ENCODE results near the gene KIF23. TPM values are rescaled to one million over a fixed set of nuclear protein-coding genes. Genes with fewer than 3 reads are reported as not detected.

The KIF23 gene
- total RNA-seq, 1 donor from 2014 or later: 1.3 TPM

- Histone ChIP-seq H3K36me3 (no peaks in the 10 kb centered on the region), H3K27me3 (ENCODE audit: low read depth) (no peaks in the 10 kb centered on the region), H3K4me1 (peaks cover 12% of the 10 kb centered on the region), H3K27ac (no peak overlapping the region), H3K4me3 (no peak overlapping the region), H3K9me3 (no peaks in the 10 kb centered on the region)
- intact Hi-C loops (cut with DNase I): no loop called here
- DNase-seq (no peak), ATAC-seq (no peak)
- no peak for TF ChIP-seq CTCF (IDR thresholded peaks at IDR 0.05)
These were observed 60.1 kb downstream of the KIF23 start for GRCh38 chr15:69474291-69474690.

GRCh38 chr15:69474846-69475455 lies 60.8 kb downstream of the KIF23 start:
- no peak for ATAC-seq
- no peaks in the 10 kb centered on the region for H3K9me3 ChIP-seq
- DNase-seq: no peak
- no peak for TF ChIP-seq CTCF (IDR thresholded peaks at IDR 0.05)
- no peaks in the 10 kb centered on the region for H3K36me3 ChIP-seq
- intact Hi-C loops (cut with DNase I): no loop called here
- H3K4me3 ChIP-seq: no peak overlapping the region
- no peaks in the 10 kb centered on the region for H3K27me3 ChIP-seq (ENCODE audit: low read depth)
- H3K27ac ChIP-seq: no peak overlapping the region
- peaks cover 6% of the 10 kb centered on the region for H3K4me1 ChIP-seq

- Histone ChIP-seq H3K27ac (no peak overlapping the region), H3K36me3 (no peaks in the 10 kb centered on the region), H3K9me3 (no peaks in the 10 kb centered on the region), H3K4me3 (no peak overlapping the region), H3K27me3 (ENCODE audit: low read depth) (no peaks in the 10 kb centered on the region), H3K4me1 (peaks cover 6% of the 10 kb centered on the region)
- peak; percentile 89 to 92 for ATAC-seq
- peak; percentile 97 for TF ChIP-seq CTCF (IDR thresholded peaks at IDR 0.05)
- DNase-seq: peak; percentile 82
- intact Hi-C loops (cut with DNase I): no loop called here
These were observed 61.7 kb downstream of the KIF23 start for GRCh38 chr15:69475769-69476358.

- Histone ChIP-seq H3K9me3 (no peaks in the 10 kb centered on the region), H3K36me3 (no peaks in the 10 kb centered on the region), H3K27me3 (ENCODE audit: low read depth) (no peaks in the 10 kb centered on the region), H3K4me3 (no peak overlapping the region), H3K4me1 (peaks cover 6% of the 10 kb centered on the region), H3K27ac (no peak overlapping the region)
- ATAC-seq: no peak
- intact Hi-C loops (cut with DNase I): no loop called here
- no peak for DNase-seq
- no peak for TF ChIP-seq CTCF (IDR thresholded peaks at IDR 0.05)
These were observed 62.7 kb downstream of the KIF23 start for GRCh38 chr15:69476704-69477473.

- peaks cover 6% of the 10 kb centered on the region for H3K4me1 ChIP-seq
- intact Hi-C loops (cut with DNase I): no loop called here
- DNase-seq (peak; percentile 69), ATAC-seq (peak; percentile 47 to 56)
- H3K27me3 ChIP-seq (ENCODE audit: low read depth): no peaks in the 10 kb centered on the region
- peak; percentile 88 for TF ChIP-seq CTCF (IDR thresholded peaks at IDR 0.05)
- no peaks in the 10 kb centered on the region for H3K9me3 ChIP-seq
- H3K27ac ChIP-seq: no peak overlapping the region
- H3K4me3 ChIP-seq: no peak overlapping the region
- H3K36me3 ChIP-seq: no peaks in the 10 kb centered on the region
These were observed 64.2 kb downstream of the KIF23 start for GRCh38 chr15:69478259-69478781.

Data from lower lobe of right lung (tissue), 2 donors.